ENCODE data around the gene RILPL1.
"Not testable (repeated sequence)": the region's sequence is repeated elsewhere in the genome, so short reads cannot be mapped to it uniquely, and the experiment has no call there.

The RILPL1 gene

GRCh38 chr12:123494124-123494851 is 39.2 kb downstream of the RILPL1 start:
- DNase-seq (ENCODE audit: low spot score), result no peak

GRCh38 chr12:123492339-123493039 is 41.0 kb downstream of the RILPL1 start:
- DNase-seq (ENCODE audit: low spot score), result not testable (repeated sequence)

- no peak for DNase-seq (ENCODE audit: low spot score)
Measured at GRCh38 chr12:123491481-123491880, 42.0 kb downstream of the RILPL1 start.

- no peak for DNase-seq (ENCODE audit: low spot score)
Measured at GRCh38 chr12:123491056-123491455, 42.5 kb downstream of the RILPL1 start.

- no peak for DNase-seq (ENCODE audit: low spot score)
Measured at GRCh38 chr12:123490089-123490488, 43.4 kb downstream of the RILPL1 start.

GRCh38 chr12:123489580-123489979 is 43.9 kb downstream of the RILPL1 start:
- DNase-seq (ENCODE audit: low spot score), result no peak

GRCh38 chr12:123488539-123489230 is 44.8 kb downstream of the RILPL1 start:
- no peak for DNase-seq (ENCODE audit: low spot score)

- DNase-seq (ENCODE audit: low spot score), result no peak
Measured at GRCh38 chr12:123487428-123487827, 46.1 kb downstream of the RILPL1 start.

GRCh38 chr12:123485756-123486155 is 47.8 kb downstream of the RILPL1 start:
- DNase-seq (ENCODE audit: low spot score), result no peak

- DNase-seq (ENCODE audit: low spot score), result no peak
Measured at GRCh38 chr12:123483602-123484248, 49.8 kb downstream of the RILPL1 start.

GRCh38 chr12:123482876-123483275 is 50.6 kb downstream of the RILPL1 start:
- no peak for DNase-seq (ENCODE audit: low spot score)

- DNase-seq (ENCODE audit: low spot score), result not testable (repeated sequence)
Measured at GRCh38 chr12:123481251-123481650, 52.3 kb downstream of the RILPL1 start.

GRCh38 chr12:123479442-123480180 is 53.9 kb downstream of the RILPL1 start:
- no peak for DNase-seq (ENCODE audit: low spot score)

- DNase-seq (ENCODE audit: low spot score), result no peak
Measured at GRCh38 chr12:123478762-123479161, 54.8 kb downstream of the RILPL1 start.

GRCh38 chr12:123478069-123478468 is 55.5 kb downstream of the RILPL1 start:
- DNase-seq (ENCODE audit: low spot score), result no peak

- DNase-seq (ENCODE audit: low spot score), result no peak
Measured at GRCh38 chr12:123475246-123475703, 58.2 kb downstream of the RILPL1 start.

- no peak for DNase-seq (ENCODE audit: low spot score)
Measured at GRCh38 chr12:123474485-123475245, 58.9 kb downstream of the RILPL1 start.

GRCh38 chr12:123472438-123472849 is 61.1 kb downstream of the RILPL1 start:
- DNase-seq (ENCODE audit: low spot score), result no peak

- DNase-seq (ENCODE audit: low spot score), result no peak
Measured at GRCh38 chr12:123471374-123472068, 62.0 kb downstream of the RILPL1 start.

- DNase-seq (ENCODE audit: low spot score), result no peak
Measured at GRCh38 chr12:123469978-123470377, 63.5 kb downstream of the RILPL1 start.
